Mucosa of descending colon (tissue), 3 donors: ENCODE measurements around the gene PTPRT. TPM values are rescaled to one million over a fixed set of nuclear protein-coding genes. Genes with fewer than 3 reads are reported as not detected.

Experiments used
- ATAC-seq: fragments of 200-7000 bp; cut with Tn5 transposase; one replicate; pipeline ENCODE4 v1.9.1; 2020; ENCODE audit warnings: mild to moderate bottlenecking, moderate library complexity
- DNase-seq, 3 donors: peaks; one replicate each; pipeline ENCODE4 v3.0.0-alpha.2; 2020
- H3K36me3 ChIP-seq: fragments of 200-600 bp; one replicate; pipeline ENCODE4 v1.8.0; 2021; ENCODE audit warnings: low read depth, mild to moderate bottlenecking
- H3K4me1 ChIP-seq: fragments of 200-600 bp; one replicate; pipeline ENCODE4 v1.8.0; 2021; ENCODE audit warnings: low read depth, mild to moderate bottlenecking
- H3K4me3 ChIP-seq: fragments of 200-600 bp; one replicate; pipeline ENCODE4 v1.8.0; 2021; ENCODE audit warnings: mild to moderate bottlenecking
- H3K9me3 ChIP-seq: fragments of 200-600 bp; one replicate; pipeline ENCODE4 v1.8.0; 2021; ENCODE audit warnings: mild to moderate bottlenecking
- intact Hi-C, 2 donors: fragments of 100-400 bp; cut with DNase I in 1 of 2; cut with micrococcal nuclease in 1 of 2; formaldehyde crosslinking; loops; one replicate each; pipeline versions ENCODE4 v1.11.0 to v1.11.1; 2022; cut with DNase I, micrococcal nuclease
- total RNA-seq, 3 donors: library from RNA; stranded (reverse); fragmentation: NEBNext Ultra II Directional in 2 of 3; extraction: Animal tissue kit (Norgen Biotek cat#: 25700) in 2 of 3; gene quantifications; one replicate each; pipeline versions ENCODE4 v1.2.1 to v1.2.4, GENCODE V29; 2021 to 2023
- TF ChIP-seq, protein P1 (sequence below): fragments of 200-600 bp; IDR thresholded peaks from one replicate; pipeline ENCODE4 v1.8.0; 2022; ENCODE audit warnings: antibody characterized with exemption, mild to moderate bottlenecking
- donor health status: DM: no; HTN: no; CAD: no; lungs with moderate emphysema.
- donor health status: DM: no; HTN: no; CAD: no.
- donor health status: DM: no; HTN: yes; CAD: no.

The PTPRT gene
- total RNA-seq, 3 donors from 2014 or later, result 0.19 to 0.43 (median 0.38) TPM

DNA sequence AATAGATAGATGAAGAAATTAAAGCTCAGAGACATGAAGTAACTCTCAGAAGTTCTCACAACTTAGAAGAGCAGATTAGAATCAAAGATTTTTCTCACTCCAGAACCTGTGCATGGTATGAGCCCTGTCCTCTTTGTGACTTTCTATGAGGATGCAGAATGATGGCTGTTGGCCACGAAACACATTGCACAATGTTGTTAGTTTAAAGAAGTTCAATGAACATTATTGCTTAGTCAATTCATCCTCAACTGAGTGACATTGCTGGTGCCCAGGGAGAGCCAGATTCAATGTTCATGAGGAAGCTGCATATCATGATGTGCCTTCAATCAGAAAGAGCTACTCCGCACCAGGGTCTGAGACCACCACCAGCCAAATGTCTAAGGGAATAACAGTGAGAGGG, 633.1 kb downstream of the PTPRT start:
- Histone ChIP-seq H3K36me3 (no peaks in the 10 kb centered on the region), H3K9me3 (no peaks in the 10 kb centered on the region), H3K4me1 (no peaks in the 10 kb centered on the region), H3K4me3 (no peak overlapping the region)
- ATAC-seq (no peak), DNase-seq (no peak)
- intact Hi-C loops, result no loop called here
- TF ChIP-seq, protein P1, sequence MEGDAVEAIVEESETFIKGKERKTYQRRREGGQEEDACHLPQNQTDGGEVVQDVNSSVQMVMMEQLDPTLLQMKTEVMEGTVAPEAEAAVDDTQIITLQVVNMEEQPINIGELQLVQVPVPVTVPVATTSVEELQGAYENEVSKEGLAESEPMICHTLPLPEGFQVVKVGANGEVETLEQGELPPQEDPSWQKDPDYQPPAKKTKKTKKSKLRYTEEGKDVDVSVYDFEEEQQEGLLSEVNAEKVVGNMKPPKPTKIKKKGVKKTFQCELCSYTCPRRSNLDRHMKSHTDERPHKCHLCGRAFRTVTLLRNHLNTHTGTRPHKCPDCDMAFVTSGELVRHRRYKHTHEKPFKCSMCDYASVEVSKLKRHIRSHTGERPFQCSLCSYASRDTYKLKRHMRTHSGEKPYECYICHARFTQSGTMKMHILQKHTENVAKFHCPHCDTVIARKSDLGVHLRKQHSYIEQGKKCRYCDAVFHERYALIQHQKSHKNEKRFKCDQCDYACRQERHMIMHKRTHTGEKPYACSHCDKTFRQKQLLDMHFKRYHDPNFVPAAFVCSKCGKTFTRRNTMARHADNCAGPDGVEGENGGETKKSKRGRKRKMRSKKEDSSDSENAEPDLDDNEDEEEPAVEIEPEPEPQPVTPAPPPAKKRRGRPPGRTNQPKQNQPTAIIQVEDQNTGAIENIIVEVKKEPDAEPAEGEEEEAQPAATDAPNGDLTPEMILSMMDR, result no peak

DNA sequence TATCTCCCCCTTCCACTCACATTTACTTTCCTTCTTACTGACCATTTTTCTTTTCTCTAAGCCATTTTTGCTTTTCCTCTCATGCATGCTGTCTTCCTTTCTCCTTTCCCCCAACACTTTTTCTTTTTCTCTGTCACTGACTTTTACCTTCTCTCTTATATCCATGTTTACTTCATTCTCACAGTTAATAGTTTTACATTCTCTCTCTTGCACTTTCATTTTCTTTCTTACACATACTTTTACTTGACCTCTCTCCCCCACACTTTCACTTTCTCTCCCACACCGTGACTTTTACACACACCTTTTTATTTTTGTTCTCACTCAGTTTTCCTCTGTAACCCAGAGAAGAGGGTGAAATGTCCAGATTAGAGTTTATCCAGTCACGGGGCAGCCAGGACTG, 636.3 kb downstream of the PTPRT start:
- H3K36me3 ChIP-seq, result no peaks in the 10 kb centered on the region
- intact Hi-C loops, result no loop called here
- H3K4me3 ChIP-seq, result no peak overlapping the region
- DNase-seq (no peak), ATAC-seq (no peak)
- no peaks in the 10 kb centered on the region for H3K9me3 ChIP-seq
- no peaks in the 10 kb centered on the region for H3K4me1 ChIP-seq
- TF ChIP-seq, protein P1, result no peak

DNA sequence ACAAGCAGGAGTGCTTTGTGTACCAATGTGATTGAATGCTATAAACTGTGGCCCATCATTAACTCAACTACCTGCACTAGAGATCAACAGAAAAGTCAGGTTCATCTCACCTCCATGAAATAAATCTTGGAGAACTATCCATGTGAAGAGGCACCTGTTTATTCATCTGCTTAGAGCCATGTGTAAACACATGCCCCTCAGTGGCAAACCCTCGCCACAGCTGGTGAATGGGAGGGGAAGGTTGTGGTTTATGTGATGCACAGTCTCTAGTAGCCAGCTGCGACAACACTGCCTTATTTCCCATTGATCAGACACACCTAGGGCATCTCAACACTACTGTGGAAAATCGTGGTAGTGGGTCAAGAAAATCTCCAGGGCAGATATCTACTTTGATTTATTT, 640.2 kb downstream of the PTPRT start:
- TF ChIP-seq, protein P1, result no peak
- Histone ChIP-seq H3K4me3 (no peak overlapping the region), H3K36me3 (no peaks in the 10 kb centered on the region), H3K9me3 (no peaks in the 10 kb centered on the region), H3K4me1 (no peaks in the 10 kb centered on the region)
- no peak for ATAC-seq
- intact Hi-C loops, result no loop called here
- no peak for DNase-seq

DNA sequence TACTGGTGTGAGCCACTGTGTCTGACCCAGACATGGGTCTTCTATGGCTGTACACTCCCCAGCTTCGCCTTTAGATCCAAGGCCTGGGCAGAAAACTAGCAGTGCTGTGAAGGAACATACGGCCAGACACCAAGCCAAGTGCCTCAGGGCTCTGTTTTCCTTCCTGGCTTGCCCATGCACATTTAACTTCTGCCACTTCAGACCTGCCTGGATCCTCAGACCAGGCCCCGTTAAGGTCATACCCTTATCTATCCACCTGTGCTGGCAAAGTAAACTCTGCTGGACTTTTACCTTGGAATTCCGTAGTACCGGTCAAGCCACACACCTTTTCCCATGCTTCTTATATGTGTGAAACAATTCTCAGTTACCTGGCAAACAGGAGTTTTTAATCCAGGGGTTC, 644.8 kb downstream of the PTPRT start:
- intact Hi-C loops, result no loop called here
- Histone ChIP-seq H3K9me3 (no peaks in the 10 kb centered on the region), H3K36me3 (no peaks in the 10 kb centered on the region), H3K4me3 (no peak overlapping the region), H3K4me1 (no peaks in the 10 kb centered on the region)
- ATAC-seq (no peak), DNase-seq (no peak)
- TF ChIP-seq, protein P1, result no peak

DNA sequence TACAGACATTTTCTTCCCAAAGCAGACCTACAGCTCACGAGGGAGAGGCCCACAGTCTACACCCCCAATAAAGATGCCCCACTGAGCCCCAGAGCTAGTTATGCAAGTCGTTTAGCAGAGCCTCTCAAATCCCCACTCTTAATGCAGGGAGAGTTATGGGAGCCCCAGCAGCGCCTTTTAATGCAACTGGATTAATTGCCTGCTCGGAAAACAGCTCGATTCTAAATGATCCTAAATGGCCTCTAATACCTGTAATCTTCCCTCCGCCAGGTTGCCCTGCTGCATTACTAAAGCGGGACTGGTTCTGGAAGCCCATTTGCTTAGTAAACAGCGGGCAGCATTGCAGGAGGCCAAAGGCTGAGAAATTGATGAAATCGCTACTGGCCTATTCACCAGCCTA, 656.9 kb downstream of the PTPRT start:
- ATAC-seq (no peak), DNase-seq (no peak)
- TF ChIP-seq, protein P1, result no peak
- H3K4me3 ChIP-seq, result no peak overlapping the region
- intact Hi-C loops, result no loop called here
- no peaks in the 10 kb centered on the region for H3K36me3 ChIP-seq
- no peaks in the 10 kb centered on the region for H3K9me3 ChIP-seq
- no peaks in the 10 kb centered on the region for H3K4me1 ChIP-seq

DNA sequence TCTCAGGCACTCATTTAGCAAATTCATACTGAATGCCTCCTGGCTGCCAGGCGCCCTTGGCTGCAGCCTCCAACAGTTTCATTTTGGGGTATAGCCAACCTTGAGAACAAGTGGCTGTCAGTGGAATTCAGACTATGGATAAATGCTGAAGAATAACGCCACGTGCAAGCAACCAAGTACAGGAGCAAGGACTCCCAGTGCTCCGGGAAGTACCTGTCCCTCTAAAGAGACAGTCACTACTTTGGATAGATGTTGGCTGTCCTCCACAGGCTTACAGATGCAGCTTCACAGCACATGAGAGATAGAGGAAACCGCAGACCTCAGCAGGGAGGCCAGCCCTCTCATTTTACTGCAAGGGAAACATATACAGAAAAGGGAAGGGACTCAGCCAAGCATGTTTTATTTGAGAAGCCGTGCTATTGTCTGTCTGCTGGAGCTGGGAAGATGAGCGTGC, 658.2 kb downstream of the PTPRT start:
- TF ChIP-seq, protein P1, result no peak
- no peaks in the 10 kb centered on the region for H3K36me3 ChIP-seq
- intact Hi-C loops, result no loop called here
- no peak for ATAC-seq
- H3K4me3 ChIP-seq, result no peak overlapping the region
- no peaks in the 10 kb centered on the region for H3K9me3 ChIP-seq
- no peaks in the 10 kb centered on the region for H3K4me1 ChIP-seq
- peak in 1 of 3 donors; percentile 10 for DNase-seq
